ENCODE results near the gene SMIM36. TPM values are rescaled to one million over a fixed set of nuclear protein-coding genes. Genes with fewer than 3 reads are reported as not detected.
A peak's percentile ranks its signal among the peaks of the same experiment; 100 is the strongest.
"Not testable (repeated sequence)": the region's sequence is repeated elsewhere in the genome, so short reads cannot be mapped to it uniquely, and the experiment has no call there.

The SMIM36 gene
- not detected for total RNA-seq
- long read RNA-seq: 0 reads

- intact Hi-C loops (cut with DNase I): loop anchor here (5.0 to 10.0 kb wide), 3 partner anchors 96 to 519 kb away; no protein-coding TSS in a partner anchor
- no peak for ATAC-seq (ENCODE audit: poor library complexity)
- DNase-seq: no peak
Measured at GRCh38 chr17:55510986-55511721, at the start of gene SMIM36. Gene SMIM36, minus strand, starts transcription at chr17:55511452.

DNA sequence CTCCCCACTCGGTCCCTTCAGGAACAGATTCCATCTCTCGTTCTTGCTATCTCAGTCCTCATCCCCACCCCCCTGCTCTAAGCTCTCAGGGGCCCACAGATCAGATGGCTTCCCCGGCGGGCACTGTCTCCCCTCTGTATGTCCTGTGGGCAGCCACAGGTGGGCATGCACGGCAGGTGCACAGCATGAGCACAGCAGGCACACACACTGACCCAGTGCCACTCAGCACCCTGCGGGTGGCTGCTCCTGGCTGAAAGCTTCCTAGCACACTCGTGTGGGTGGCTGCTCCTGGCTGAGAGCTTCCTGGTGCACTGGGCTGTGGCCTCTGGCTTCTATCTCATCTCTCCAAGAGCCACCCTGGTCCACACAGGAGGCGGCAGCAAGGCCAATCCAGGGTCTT, 44.5 kb upstream of the SMIM36 start:
- intact Hi-C loops (cut with DNase I): no loop called here
- DNase-seq (no peak), ATAC-seq (ENCODE audit: poor library complexity) (no peak)

- ATAC-seq (ENCODE audit: poor library complexity): peak; percentile 18
- intact Hi-C loops (cut with DNase I): no loop called here
- DNase-seq: no peak
Measured at GRCh38 chr17:55549140-55549539, 37.9 kb upstream of the SMIM36 start.

DNA sequence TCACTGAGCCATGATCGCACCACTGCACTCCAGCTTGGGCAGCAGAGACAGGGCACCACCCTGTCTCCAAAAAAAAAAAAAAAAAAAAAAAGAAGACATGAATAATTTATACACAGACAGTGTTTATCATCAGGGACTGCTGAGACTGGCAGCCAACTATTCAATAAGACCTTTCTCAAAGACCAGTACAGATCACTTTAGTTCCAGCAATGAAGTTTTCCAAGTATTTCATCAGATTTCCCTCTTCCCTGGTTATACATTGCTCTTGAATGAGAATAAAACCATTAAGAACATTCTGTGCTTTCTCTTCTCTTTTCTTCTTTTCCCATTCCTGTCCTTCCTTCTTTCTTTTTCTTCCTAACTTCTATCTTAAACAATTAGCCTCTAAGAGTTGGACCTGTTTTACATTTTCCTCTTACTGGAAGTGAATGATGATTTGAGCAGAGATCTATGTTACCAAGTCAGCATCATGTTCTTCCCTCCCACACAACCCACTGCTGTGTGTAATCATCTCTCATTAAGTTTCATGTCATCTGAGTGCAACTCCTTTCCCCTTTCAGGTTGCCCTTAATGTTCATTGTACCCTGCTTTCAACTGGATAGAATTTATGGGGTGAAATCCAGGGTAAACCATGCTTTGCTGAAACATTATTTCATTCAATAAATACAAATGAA, 35.9 kb upstream of the SMIM36 start:
- intact Hi-C loops (cut with DNase I): no loop called here
- DNase-seq: no peak
- no peak for ATAC-seq (ENCODE audit: poor library complexity)

DNA sequence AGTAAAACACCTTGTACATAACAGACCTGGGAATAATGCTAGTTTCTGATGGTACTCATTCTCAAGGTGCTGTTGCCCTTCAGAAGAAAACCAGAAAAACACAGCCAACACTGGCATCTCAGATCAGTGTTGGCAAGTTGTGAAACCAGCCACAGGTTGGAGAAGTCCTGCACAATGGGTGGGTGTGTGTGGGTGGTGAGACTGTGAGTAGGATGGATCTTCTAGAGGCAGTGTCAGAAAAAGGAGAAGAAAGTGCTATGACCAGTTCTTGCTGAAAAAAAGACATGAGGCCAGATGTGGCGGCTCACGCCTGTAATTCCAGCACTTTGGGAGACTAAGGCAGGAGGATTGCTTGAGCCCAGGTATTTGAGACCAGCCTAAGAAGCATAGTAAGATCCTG, 35.2 kb upstream of the SMIM36 start:
- DNase-seq (no peak), ATAC-seq (ENCODE audit: poor library complexity) (no peak)
- intact Hi-C loops (cut with DNase I): no loop called here

- ATAC-seq (ENCODE audit: poor library complexity): no peak
- no peak for DNase-seq
- intact Hi-C loops (cut with DNase I): no loop called here
Measured at GRCh38 chr17:55545806-55546205, 34.6 kb upstream of the SMIM36 start.

DNA sequence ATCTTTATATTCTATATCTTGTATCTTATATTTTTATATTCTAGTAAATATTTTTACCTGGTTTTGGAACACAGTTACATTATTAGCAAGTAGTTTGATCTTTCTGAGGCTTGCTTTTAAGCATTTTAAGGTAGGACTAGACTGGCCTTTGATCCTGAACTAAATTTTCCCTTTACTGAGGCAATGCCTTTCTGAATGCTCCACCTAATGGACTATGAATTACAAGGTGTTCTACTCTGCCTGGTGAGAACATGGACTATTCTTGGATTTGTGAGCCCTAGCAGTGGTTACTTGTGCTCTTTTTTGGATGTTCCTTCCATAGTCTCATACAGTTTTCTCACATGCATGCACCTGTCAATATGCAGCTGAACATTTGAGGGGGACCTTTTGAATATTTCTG, 32.5 kb upstream of the SMIM36 start:
- DNase-seq (no peak), ATAC-seq (ENCODE audit: poor library complexity) (no peak)
- intact Hi-C loops (cut with DNase I): no loop called here

- ATAC-seq (ENCODE audit: poor library complexity) (no peak), DNase-seq (no peak)
- intact Hi-C loops (cut with DNase I): no loop called here
Measured at GRCh38 chr17:55540414-55541091, 29.3 kb upstream of the SMIM36 start.

DNA sequence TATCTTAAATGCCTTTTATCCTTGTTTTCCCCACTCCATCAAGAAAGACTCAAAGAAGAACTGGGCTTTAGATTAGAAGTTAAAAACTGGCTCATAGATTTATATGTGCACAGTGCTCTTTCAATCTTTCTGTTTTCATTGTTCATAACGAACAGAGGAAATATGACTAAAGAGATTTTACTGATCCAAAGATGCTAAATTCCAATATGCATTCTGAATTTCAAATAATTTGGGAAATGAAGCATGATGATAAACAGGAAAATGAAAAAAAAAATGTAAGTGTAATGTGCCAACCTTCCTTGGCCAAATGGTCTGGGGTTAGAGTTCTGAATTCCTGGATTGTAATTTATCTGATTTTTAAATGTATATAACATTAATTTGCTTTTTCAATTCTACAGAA, 25.0 kb upstream of the SMIM36 start:
- DNase-seq (no peak), ATAC-seq (ENCODE audit: poor library complexity) (no peak)
- intact Hi-C loops (cut with DNase I): no loop called here

DNA sequence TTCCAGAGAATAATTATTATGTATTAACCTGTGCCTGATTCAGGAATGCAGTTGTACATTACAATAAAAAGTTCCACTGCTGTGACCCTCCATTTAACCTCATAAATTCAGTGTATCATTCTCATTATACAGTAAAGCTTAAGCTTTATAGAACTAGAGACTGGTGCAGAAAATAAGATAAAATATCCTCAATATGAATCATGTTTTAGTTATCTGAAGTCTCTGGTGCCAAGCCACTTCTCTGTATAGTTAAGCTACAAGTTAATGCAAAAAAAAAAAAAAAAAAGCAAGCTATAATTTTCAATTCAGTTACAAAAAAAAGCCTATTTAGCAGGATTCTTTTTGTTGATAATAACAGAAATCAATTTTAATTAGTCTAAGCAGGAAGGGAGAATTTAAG, 22.4 kb upstream of the SMIM36 start:
- ATAC-seq (ENCODE audit: poor library complexity): no peak
- intact Hi-C loops (cut with DNase I): no loop called here
- DNase-seq: no peak

- intact Hi-C loops (cut with DNase I): no loop called here
- no peak for DNase-seq
- ATAC-seq (ENCODE audit: poor library complexity): no peak
Measured at GRCh38 chr17:55532670-55533069, 21.4 kb upstream of the SMIM36 start.

- DNase-seq (no peak), ATAC-seq (ENCODE audit: poor library complexity) (no peak)
- intact Hi-C loops (cut with DNase I): no loop called here
Measured at GRCh38 chr17:55531053-55531728, 19.9 kb upstream of the SMIM36 start.

DNA sequence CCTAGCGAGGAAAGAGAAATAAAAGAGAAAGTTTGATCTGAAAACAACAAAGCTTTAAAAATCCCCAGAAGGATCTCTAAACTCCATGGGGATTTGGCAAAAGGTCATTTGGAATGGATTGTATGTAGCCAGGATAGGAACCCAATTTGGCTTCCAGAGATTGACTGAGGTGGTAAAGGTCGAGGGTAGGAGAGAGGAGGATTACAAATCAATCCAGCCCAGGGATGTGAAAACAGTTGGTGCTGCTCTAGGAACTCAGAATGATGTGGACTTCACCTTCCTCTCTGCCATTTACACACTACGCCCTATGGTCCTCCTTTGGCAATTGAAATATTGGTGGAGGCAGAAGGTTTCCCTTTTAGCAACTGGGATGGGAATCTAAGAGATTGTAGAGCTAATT, 18.8 kb upstream of the SMIM36 start:
- intact Hi-C loops (cut with DNase I): no loop called here
- no peak for ATAC-seq (ENCODE audit: poor library complexity)
- DNase-seq: no peak

GRCh38 chr17:55527540-55528118, 16.4 kb upstream of the SMIM36 start:
- ATAC-seq (ENCODE audit: poor library complexity): peak; percentile 87
- intact Hi-C loops (cut with DNase I): loop anchor here (1.0 to 5.0 kb wide), 5 partner anchors 75 to 297 kb away; no protein-coding TSS in a partner anchor
- no peak for DNase-seq

- DNase-seq (no peak), ATAC-seq (ENCODE audit: poor library complexity) (no peak)
- intact Hi-C loops (cut with DNase I): loop anchor here (5.0 kb wide), 3 partner anchors 78 to 193 kb away; no protein-coding TSS in a partner anchor
Measured at GRCh38 chr17:55524440-55525220, 13.4 kb upstream of the SMIM36 start.

- intact Hi-C loops (cut with DNase I); DNase-seq; ATAC-seq (ENCODE audit: poor library complexity): not testable (repeated sequence)
Measured at GRCh38 chr17:55523032-55523431, 11.8 kb upstream of the SMIM36 start.

DNA sequence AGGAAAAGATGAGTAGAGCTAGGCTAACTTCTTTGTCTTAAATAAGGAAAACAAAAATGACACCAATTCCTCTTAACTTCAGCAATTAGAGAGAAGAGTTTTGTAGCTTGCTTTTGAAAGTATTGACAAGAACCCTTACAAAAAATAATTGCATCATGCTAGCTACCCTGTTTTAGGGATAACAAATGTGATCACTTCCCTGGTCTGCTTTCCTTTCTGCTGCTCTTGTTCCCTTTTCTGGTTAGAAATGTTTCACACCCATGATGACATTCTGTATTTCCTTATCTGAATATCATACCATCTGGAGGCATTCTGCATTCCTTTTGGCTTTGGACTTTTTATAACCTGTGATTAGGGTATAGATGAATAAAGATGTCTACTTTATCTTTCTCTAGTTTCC, 9.9 kb upstream of the SMIM36 start:
- ATAC-seq (ENCODE audit: poor library complexity): no peak
- no peak for DNase-seq
- intact Hi-C loops (cut with DNase I): no loop called here

GRCh38 chr17:55520402-55520801, 9.2 kb upstream of the SMIM36 start:
- ATAC-seq (ENCODE audit: poor library complexity): no peak
- intact Hi-C loops (cut with DNase I): no loop called here
- no peak for DNase-seq

Measured in Right ventricle myocardium superior (tissue), 1 donor.